Measurements from ENCODE around the gene SPOCK2.

The SPOCK2 gene

DNA sequence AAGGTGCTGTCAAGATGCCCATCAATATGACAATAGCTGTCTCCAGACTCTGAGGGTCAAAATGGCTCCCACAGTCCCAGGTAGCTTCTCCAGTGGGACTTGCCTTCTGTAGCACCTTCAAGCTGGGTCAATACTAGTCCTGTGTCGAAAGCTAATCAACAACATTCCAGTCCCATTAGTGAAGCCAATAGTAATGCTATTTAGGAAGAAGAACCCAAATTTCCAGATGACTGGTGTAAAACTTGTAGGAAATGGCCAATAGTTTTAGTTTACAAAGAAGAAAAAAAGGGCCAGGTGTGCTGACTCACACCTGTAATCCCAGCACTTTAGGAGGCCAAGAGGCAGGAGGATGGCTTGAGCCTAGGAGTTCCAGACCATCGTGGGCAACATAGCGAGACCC is 2.0 kb upstream of the SPOCK2 start:
- no peak for DNase-seq (ENCODE audit: low read depth in 2 of 3, low spot score in 2 of 3)

DNA sequence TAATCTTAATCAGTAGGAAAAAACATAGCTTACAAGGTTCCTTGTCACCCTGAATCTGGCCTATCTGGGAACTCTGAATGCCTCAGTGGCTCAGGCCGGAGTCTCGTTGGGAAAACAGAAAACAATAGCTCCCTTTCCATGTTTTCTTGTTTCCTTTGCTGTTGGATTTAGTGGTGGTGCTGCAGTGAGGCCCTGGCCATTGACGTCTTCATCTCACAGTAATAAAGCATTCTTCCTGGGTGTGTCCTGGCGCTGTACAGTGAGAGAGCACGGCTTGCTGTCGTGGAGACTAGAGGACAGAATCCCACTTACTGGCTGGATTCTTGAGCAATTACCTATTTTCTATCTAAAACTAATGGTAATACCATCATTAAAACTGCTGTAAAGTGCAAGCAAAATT is 1.3 kb upstream of the SPOCK2 start:
- no peak for DNase-seq (ENCODE audit: low read depth in 2 of 3, low spot score in 2 of 3)

DNA sequence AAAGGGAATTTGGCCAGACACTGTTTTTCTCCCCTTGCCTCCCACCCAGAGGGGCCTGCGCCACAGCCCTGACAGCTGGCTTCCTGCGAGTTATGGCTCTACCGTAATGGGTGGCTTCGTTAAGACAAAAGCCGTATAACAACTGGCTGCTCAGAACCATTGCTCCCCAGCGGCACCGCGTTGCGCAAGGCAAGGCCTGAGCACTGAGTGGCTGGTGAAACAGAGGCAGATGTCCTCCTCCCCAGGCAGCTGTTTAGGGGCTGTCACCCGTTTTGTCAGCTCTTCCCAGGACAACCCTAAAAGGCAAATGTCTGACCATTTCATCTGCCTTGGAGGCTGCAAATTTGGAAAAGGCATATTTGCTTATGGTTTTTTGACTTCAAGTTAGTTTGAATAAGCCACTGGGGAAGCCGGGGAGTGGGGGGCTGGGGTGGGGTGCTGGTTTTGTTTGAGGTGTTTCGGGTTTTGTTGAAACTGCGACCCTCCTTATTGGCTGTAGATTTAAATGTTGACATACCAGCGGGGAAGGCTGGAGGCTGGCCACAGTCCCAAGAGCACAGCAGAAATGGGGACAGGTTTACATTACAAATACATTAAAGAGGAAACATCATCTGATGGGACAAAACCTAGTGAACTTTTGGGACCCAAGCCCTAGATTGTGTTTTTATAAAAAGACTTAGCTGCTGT is 681 bp upstream of the SPOCK2 start:
- no peak for DNase-seq (ENCODE audit: low read depth in 2 of 3, low spot score in 2 of 3)

GRCh38 chr10:72087392-72087968 is 871 bp downstream of the SPOCK2 start:
- no peak for DNase-seq (ENCODE audit: low read depth in 2 of 3, low spot score in 2 of 3)

GRCh38 chr10:72086466-72087391 is 1.6 kb downstream of the SPOCK2 start:
- DNase-seq (ENCODE audit: low read depth in 2 of 3, low spot score in 2 of 3), result no peak

DNA sequence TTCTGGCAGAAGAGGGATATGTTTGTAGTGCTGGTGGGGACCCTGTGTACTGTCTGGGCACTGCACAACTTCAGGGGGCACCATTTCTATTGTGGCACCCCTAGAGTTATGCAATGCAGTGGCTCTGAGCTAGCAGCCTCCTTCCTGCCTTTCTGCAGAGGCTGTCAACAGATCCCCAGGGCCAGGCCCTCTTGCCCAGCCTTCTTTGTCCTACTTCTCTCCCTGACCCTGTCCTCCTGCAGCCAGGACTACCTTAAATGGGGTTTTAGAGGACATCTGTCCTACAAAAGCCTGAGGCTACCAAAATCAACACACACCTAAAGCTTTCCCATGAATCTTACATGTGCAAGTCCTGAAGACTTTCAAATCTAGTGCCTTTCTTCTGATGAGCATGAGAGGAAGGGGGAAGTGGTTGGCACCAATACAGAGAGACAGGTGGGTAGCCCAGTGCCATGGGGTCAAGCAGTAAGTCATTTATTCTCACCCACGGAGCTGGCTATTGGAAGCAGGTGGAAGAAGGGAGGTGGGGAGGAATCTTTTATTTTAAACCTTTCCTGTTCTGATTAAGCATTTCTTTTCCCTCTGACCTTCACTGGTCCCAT is 2.4 kb downstream of the SPOCK2 start:
- DNase-seq (ENCODE audit: low read depth in 2 of 3, low spot score in 2 of 3), result no peak

DNA sequence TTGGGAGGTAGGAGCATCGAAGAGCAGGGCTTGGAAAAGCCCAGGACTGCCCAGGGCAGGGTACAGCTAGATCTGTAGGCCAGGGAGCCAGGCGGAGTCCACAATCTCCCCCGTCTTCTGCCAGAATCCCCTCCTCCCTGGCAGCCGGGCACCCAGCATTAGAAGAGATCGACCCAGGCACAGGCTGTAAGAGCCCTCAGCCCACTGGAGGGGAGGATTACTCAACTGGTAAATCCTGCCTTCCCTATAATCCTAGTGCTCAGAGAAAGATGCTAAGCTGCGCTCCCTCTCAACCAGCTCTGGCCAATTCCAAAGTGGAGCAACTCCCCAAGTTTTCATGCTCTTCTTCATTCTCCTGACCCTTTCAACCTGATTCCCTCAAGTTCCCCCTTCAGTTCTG is 3.2 kb downstream of the SPOCK2 start:
- no peak for DNase-seq (ENCODE audit: low read depth in 2 of 3, low spot score in 2 of 3)

GRCh38 chr10:72083790-72084459 is 4.4 kb downstream of the SPOCK2 start:
- DNase-seq (ENCODE audit: low read depth in 2 of 3, low spot score in 2 of 3), result no peak

GRCh38 chr10:72082856-72083789 is 5.2 kb downstream of the SPOCK2 start:
- DNase-seq (ENCODE audit: low read depth in 2 of 3, low spot score in 2 of 3), result no peak

DNA sequence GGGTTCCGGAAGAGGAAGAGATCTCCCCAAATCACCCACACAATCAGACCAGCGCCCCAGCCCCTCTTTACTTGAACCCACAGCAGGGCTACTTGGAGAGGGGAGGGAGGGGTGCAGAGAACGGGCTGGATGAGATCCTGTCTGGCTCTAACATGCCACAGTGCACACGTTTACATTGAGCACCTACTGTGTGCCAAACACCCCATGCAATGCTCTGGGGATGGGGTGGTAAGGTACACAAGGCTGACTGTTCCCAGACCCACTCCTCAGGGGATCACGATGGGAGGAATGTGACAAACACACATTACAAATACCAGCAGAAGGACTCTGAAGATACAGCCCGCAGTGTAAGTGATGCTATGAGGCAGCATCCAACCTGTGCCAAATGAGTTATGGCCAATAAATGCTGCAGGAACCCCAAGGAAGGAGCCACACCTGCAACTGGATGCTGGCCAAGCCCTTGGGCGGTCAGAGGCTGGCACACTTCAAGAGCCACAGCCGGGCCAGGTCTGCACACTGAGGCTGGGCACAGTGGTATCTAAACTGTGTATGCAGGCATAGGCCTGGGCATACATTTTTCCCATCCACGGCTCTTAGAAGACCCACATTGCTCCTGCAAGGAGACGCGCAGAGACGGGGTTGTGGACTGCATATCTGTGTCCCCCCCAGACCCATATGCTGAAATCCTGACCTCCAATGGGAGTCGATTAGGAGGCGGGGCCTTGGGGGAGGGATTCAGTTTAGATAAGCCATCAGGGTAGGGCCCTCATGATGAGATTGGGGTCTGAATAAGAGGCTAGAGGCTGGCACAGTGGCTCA is 6.4 kb downstream of the SPOCK2 start:
- no peak for DNase-seq (ENCODE audit: low read depth in 2 of 3, low spot score in 2 of 3)

DNA sequence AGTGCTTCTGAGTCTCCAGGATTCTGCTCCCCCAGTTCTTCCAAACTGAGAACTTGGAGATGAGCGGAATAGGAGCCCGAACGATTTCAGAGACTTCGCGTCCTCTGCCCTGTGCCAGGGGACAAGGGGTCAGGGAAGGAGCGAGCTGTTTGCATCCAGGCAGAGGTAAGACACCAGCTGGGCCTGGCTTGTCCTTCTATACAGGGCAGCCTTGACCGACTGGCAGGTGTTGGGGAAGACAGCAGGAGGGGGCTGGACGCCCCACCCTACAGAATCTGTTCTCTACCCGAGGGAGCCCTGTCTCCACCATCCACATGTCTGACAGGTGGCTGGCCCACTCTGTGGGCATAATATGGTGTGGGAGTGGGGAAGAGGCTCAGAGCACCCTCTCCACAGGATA is 7.1 kb downstream of the SPOCK2 start:
- no peak for DNase-seq (ENCODE audit: low read depth in 2 of 3, low spot score in 2 of 3)

DNA sequence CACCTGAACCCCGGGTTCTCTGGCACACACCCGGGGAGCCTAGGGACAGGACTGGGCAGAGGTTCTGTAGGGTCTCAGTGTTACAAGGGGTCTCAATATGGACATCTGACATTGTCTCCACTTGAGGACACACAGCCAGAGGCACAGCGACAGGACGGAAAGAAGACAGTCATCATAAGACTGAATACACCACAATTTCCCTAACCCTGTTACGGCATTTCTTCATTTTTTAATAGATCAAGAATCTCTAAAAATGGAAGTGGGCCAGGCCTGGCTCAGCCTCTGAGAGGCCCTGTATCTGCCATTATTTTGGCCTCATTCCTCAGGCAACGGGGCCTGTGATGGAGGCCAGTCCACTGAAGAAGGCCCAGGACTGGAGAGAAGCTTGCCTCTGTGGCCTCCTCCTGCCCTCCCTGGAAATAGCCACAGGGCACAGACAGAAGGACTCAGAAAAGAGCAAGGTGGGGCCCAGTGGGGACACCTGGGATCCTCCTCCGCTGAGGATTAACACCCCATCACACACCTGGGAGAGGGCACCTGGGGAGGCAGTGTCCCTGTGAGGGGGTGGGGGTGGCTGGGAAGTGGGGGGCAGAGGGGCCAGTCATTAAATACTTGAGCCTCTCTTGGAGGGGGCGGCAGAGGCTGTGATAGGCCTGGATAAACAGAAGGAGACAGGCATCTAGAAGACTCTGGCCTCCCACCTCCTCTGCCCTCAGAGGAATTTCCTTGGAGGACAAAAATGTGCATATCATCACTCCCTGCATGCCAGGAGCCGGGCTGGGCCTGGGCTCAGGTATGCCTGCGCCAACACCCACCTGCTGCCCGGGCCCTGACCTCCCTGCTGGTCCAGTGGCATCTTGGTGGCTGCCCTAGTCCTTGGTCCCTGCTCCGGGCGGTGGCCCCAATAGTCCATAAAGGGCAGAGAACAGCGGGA is 8.0 kb downstream of the SPOCK2 start:
- DNase-seq (ENCODE audit: low read depth in 2 of 3, low spot score in 2 of 3), result no peak

DNA sequence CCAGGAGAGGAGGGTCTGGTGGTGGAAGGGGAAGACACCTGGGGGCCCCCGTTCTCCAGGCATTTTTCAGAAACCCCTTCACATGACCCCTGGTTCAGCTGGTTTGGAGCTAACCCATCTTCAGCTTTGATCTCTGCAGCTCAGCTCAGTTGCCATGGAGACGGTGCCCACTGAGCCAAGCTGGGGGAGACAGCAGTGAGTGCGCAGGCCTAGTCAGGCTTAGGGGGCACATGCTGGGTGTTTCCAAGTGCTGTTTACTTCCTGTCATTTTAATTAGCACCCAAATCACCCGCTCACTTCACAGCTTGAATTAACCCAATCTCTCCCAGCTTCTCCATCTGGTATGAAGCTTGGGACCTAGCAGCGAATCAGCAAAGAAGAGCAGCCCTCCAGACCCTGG is 9.0 kb downstream of the SPOCK2 start:
- DNase-seq (ENCODE audit: low read depth in 2 of 3, low spot score in 2 of 3), result no peak

GRCh38 chr10:72077275-72077990 is 10.9 kb downstream of the SPOCK2 start:
- no peak for DNase-seq (ENCODE audit: low read depth in 2 of 3, low spot score in 2 of 3)

GRCh38 chr10:72076756-72077155 is 11.6 kb downstream of the SPOCK2 start:
- DNase-seq (ENCODE audit: low read depth in 2 of 3, low spot score in 2 of 3), result no peak

GRCh38 chr10:72075376-72076115 is 12.8 kb downstream of the SPOCK2 start:
- DNase-seq (ENCODE audit: low read depth in 2 of 3, low spot score in 2 of 3), result no peak
